Measurements from ENCODE around the gene NEURL3.

The NEURL3 gene

GRCh38 chr2:96541398-96542152, 36.4 kb upstream of the NEURL3 start:
- in situ Hi-C loops (cut with MboI; ENCODE audit: low sequenced_read_pairs): loop anchor here (25.0 kb wide), 1 partner anchor 529 kb away; no protein-coding TSS in a partner anchor

GRCh38 chr2:96540136-96540535, 35.0 kb upstream of the NEURL3 start:
- in situ Hi-C loops (cut with MboI; ENCODE audit: low sequenced_read_pairs): loop anchor here (25.0 kb wide), 1 partner anchor 528 kb away; no protein-coding TSS in a partner anchor

GRCh38 chr2:96539215-96539920, 34.2 kb upstream of the NEURL3 start:
- in situ Hi-C loops (cut with MboI; ENCODE audit: low sequenced_read_pairs): loop anchor here (25.0 kb wide), 1 partner anchor 527 kb away; no protein-coding TSS in a partner anchor

GRCh38 chr2:96538487-96539214, 33.5 kb upstream of the NEURL3 start:
- in situ Hi-C loops (cut with MboI; ENCODE audit: low sequenced_read_pairs): loop anchor here (25.0 kb wide), 1 partner anchor 526 kb away; no protein-coding TSS in a partner anchor

DNA sequence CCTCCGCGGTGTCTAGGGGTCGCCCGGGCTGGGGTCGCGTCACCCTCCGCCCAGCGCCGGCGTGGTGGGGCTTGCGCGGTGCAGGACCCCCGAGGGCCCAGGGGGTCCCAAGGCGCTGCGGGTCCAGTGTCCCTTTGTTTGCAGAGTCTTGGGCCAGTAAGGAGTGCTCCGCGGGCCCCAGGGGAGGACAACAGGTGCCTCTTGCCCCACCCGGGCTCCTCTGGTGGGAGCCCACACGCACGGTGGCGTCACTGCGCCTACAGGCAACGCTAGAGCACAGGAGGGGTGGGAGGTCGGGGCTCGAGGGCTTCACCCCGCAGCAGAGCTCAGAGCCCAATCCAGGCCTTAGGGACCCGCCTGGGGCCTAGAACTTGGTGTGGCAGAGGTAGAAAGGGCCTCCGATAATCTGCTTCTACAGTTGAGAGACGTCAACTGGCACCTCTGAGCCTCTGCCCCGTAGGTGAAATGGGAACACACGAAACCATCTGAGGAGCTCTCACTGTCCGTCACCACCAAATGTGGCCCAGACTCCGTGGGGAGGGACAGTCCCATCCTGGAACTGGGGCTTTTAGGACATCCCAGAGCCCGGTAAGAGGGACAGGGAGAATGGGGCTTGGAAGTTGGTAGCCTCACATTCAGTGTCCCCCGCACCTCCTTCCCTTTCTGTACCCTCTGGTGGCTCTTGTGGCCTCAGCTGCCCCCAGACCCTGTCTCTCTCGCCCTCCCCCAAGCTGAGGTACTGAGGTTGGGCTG, 32.8 kb upstream of the NEURL3 start:
- in situ Hi-C loops (cut with MboI; ENCODE audit: low sequenced_read_pairs): loop anchor here (25.0 kb wide), 1 partner anchor 526 kb away; no protein-coding TSS in a partner anchor

- in situ Hi-C loops (cut with MboI; ENCODE audit: low sequenced_read_pairs): loop anchor here (25.0 kb wide), 1 partner anchor 525 kb away; no protein-coding TSS in a partner anchor
Measured at GRCh38 chr2:96537066-96537733, 32.0 kb upstream of the NEURL3 start.

GRCh38 chr2:96536445-96537065, 31.4 kb upstream of the NEURL3 start, which contains the start of gene ARID5A:
Gene ARID5A (plus strand): TSS chr2:96536752. CDS start chr2:96536827, 75 bp downstream.
- in situ Hi-C loops (cut with MboI; ENCODE audit: low sequenced_read_pairs): loop anchor here (25.0 kb wide), 1 partner anchor 524 kb away; no protein-coding TSS in a partner anchor

DNA sequence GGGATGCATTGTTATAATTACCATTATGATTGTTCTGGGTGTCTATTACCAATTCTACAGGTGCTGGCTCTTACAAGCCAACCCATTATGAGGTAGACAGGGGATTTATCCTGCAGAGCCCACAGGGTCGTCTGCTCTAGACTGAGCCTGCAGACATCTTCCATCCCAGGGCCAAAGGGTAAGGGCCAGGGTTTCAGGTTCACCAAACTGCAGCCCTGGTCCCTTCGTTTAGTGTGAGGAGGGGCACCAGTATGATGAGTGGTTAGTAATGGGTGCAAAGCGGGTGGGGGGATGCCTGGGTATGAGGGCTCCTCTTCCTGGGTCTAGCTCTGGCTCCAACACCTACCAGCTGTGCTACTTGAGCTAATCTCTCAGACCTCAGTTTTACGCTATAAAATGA, 30.2 kb upstream of the NEURL3 start:
- in situ Hi-C loops (cut with MboI; ENCODE audit: low sequenced_read_pairs): loop anchor here (25.0 kb wide), 1 partner anchor 523 kb away; no protein-coding TSS in a partner anchor

DNA sequence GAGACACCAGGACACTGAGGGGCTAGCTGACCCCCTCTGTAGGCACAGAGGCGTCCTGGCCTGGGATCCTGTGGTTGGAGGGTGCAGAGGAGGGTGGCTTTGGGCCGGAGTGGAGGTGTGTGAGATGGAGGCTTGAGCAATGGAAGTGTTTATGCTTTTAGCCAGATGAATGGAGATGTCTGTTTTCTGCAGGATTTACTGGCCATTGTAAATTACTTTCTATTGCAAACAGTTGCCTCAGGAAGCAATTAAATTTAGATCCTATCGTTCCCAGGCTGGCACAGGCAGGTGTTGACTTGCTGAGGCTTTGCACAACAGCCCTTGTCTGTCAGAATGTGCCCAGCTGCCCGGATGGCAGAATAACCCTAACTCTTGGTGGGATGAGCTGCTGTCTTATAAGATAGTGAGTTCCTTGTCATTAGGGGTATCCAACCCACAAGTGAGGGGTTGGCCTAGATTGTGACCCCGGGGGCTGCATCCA, 29.6 kb upstream of the NEURL3 start:
- in situ Hi-C loops (cut with MboI; ENCODE audit: low sequenced_read_pairs): loop anchor here (25.0 kb wide), 1 partner anchor 522 kb away; no protein-coding TSS in a partner anchor

DNA sequence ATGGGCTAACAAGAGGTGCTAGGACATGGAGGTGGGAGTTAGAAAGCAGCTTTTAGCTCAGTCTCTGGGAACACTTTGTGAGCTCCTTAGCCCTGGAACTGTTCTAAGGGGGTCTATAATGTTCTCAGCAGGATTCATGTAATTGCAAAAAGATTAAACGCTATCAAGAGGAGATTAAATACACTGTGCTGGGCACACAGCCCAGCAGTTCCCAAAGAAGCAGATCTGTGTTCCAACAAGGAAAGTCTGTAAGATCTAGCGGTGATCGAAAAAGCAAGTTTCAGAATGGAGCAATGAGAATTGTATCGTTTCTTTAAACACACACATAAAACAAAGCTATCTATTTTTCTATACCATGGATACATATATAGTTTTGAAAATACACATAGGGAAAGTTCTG, 29.0 kb upstream of the NEURL3 start:
- in situ Hi-C loops (cut with MboI; ENCODE audit: low sequenced_read_pairs): loop anchor here (25.0 kb wide), 1 partner anchor 522 kb away; no protein-coding TSS in a partner anchor

DNA sequence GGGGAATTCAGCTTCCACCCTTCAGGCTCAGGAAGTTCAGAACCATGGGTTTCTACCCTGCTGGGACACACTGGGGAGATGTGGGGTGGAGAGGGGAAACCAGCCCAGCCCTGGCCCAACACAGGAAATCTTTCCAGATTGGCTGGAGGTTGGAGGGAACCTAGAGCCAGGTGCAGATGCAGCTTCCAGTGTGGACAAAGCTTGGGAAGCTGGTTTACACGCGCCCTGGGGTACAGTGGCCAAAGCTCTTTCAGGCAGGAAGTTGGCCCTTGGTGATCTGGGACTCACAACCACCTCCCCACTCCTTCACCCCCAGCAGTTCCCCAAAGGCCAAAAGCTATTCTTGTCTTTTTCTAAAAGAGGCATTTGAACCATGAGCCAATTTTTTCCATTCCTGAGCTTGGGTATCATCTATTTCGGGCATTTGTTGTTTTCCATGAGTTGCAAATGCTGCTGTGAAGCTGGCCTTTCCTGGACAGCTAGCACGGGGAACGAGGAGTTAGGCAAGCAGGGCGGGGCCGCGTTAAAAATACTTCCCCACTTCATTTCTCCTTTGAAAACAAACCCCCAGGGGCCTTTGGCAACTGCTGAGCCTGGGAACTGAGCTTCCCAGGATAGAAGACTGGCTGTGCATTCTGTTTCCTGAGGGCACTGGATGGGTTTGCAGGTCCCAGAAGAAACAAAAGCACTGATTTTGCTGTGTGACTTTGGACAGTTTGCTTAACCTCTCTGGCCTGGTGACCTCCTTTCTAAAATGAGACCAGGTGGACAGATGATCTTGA, 28.3 kb upstream of the NEURL3 start:
- in situ Hi-C loops (cut with MboI; ENCODE audit: low sequenced_read_pairs): loop anchor here (25.0 kb wide), 1 partner anchor 521 kb away; no protein-coding TSS in a partner anchor

DNA sequence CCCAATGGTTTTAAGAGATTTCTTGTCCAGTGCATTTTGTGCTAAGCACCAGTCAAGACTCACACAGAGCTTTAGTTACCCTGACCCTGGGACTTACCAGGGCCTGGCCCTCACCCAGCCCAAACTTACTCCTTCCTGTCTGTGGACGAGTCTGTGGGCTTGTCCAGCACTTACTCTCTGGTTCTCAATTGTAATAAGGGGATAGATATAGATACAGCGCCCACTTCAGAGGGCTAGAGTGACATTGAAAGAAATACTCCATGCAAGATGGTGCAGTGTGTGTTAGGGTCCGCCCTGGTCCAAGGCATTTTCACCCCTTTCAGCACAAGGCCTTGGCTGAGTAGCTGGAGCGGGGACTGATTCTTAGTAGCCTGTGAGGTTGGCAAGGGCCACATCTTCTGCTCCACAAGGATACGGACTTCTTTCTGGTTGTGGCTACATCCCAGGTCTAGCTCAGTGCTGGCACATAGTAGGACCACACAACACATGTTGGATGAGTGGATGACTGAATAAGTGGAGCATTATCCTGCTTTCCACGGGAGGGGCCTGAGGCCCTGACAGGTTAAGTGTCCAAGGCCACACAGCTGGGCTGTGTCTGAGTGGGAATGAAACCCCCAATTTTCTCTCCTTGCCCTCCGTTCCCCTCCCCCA, 27.6 kb upstream of the NEURL3 start:
- in situ Hi-C loops (cut with MboI; ENCODE audit: low sequenced_read_pairs): loop anchor here (25.0 kb wide), 1 partner anchor 520 kb away; no protein-coding TSS in a partner anchor

- in situ Hi-C loops (cut with MboI; ENCODE audit: low sequenced_read_pairs): loop anchor here (25.0 kb wide), 1 partner anchor 520 kb away; no protein-coding TSS in a partner anchor
Measured at GRCh38 chr2:96531872-96532505, 26.8 kb upstream of the NEURL3 start.

DNA sequence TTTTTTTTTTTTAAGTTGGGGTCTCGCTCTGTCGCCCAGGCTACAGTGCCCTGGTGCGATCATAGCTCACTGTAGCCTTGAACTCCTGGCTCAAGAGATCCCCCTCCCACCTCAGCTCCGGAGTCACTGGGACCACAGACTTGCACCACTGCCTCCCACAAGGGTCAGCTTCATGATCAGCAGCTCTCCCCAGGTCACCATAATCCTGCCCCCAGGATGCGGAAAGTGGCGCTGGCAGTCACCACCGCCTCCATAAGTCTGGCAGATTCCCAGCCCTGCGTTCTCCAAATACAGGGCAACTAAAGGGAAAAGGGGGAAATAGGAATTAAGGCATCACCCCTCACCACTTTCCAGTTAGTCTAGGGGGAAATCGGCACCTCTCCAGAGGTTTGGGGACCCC, 26.2 kb upstream of the NEURL3 start:
- in situ Hi-C loops (cut with MboI; ENCODE audit: low sequenced_read_pairs): loop anchor here (25.0 kb wide), 1 partner anchor 519 kb away; no protein-coding TSS in a partner anchor

DNA sequence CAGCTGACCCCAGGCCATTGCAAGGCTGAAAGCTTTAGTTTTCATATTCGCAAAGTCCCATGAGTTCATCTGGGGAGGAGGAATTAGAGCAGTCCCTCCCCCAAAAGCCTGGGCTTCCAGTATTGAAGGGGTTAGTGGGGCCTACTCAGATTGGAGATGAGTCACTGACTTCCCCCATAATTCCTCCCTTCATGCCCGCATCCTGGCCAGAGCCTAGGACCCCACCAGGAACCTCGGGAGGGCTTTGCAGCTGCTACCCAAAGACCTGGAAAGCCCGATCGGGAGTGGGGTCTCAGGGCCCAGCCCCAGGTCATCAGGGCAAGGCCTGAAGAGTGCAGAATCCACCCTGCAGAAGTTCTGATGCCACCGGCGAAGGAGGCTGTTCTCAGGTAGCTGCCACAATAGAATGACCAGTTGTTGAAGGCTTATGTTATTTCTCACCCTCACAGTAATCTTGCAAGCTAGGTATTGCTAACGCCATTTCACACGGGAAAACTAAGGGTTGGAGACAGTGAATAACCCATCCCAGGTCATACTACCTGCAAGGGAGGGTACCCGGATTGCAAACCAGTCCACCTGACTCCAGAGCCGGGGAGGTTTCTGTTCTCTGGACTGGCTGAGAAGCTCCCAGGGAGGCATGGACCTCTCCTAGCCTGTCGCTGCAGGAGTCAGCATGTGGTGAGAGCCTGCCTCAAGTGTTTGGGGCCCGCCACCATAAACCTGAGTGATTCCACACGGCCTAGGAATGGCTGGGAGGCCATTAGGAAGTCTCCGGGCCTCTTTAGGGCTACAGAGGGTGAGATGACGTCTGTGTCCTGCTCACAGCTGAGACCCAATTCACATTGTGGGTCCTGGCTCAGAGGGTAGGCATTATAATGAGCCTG, 25.6 kb upstream of the NEURL3 start:
- in situ Hi-C loops (cut with MboI; ENCODE audit: low sequenced_read_pairs): loop anchor here (25.0 kb wide), 1 partner anchor 518 kb away; no protein-coding TSS in a partner anchor

- in situ Hi-C loops (cut with MboI; ENCODE audit: low sequenced_read_pairs): loop anchor here (25.0 kb wide), 1 partner anchor 518 kb away; no protein-coding TSS in a partner anchor
Measured at GRCh38 chr2:96530144-96530430, 24.9 kb upstream of the NEURL3 start.
